VCaP (cell line): ENCODE results near the gene SDK1.
A peak's percentile ranks its signal among the peaks of the same experiment; 100 is the strongest.

Experiments used
- H3K27ac ChIP-seq: fragments of 450-650 bp; 2 replicates; pipeline ENCODE4 v1.5.1; 2017
- TF ChIP-seq, protein P1 (sequence below): fragments of 450-650 bp; conservative IDR thresholded peaks from 2 replicates; pipeline ENCODE4 v1.5.1; 2017; ENCODE audit warnings: mild to moderate bottlenecking, moderate library complexity

The SDK1 gene

DNA sequence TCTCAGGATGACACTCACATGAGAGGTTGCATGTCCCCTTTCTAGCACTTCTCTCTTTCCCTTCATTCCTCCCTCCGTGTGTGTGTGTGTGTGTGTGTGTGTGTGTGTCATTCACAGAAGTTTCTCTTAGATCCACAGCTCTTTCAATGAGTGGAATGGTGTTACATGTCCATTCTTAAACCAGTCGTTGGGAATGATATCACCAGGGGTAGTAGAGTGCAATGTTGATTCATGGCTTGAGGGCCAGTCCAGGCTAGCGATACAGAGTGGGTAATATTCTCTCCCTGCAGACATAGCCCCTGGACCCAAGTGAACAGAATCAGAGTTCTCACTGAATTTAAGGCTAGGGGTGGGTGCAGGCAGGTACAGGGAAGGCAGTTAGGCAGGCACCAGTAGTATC lies 187.8 kb downstream of the SDK1 start:
- TF ChIP-seq, protein P1, sequence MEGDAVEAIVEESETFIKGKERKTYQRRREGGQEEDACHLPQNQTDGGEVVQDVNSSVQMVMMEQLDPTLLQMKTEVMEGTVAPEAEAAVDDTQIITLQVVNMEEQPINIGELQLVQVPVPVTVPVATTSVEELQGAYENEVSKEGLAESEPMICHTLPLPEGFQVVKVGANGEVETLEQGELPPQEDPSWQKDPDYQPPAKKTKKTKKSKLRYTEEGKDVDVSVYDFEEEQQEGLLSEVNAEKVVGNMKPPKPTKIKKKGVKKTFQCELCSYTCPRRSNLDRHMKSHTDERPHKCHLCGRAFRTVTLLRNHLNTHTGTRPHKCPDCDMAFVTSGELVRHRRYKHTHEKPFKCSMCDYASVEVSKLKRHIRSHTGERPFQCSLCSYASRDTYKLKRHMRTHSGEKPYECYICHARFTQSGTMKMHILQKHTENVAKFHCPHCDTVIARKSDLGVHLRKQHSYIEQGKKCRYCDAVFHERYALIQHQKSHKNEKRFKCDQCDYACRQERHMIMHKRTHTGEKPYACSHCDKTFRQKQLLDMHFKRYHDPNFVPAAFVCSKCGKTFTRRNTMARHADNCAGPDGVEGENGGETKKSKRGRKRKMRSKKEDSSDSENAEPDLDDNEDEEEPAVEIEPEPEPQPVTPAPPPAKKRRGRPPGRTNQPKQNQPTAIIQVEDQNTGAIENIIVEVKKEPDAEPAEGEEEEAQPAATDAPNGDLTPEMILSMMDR: no peak
- H3K27ac ChIP-seq: no peak overlapping the region

DNA sequence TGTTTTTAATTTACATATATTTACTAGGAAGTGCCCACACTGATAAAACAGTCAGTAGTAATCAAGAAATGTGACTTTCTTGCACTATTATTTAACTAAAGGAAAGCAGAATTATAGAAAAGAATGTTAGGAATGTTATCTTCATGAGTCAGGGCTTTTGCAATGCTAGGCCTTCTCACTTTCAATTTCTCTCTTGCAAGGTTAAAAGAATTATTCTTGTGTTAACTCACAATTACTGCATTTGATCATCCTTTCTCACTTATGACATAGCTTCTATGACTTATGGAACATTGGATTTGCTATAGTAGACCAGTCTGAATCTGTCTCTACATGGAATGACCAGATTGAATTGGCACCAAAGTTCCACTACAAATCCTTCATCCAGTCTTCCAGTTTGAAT lies 192.4 kb downstream of the SDK1 start:
- TF ChIP-seq, protein P1: no peak
- no peak overlapping the region for H3K27ac ChIP-seq

DNA sequence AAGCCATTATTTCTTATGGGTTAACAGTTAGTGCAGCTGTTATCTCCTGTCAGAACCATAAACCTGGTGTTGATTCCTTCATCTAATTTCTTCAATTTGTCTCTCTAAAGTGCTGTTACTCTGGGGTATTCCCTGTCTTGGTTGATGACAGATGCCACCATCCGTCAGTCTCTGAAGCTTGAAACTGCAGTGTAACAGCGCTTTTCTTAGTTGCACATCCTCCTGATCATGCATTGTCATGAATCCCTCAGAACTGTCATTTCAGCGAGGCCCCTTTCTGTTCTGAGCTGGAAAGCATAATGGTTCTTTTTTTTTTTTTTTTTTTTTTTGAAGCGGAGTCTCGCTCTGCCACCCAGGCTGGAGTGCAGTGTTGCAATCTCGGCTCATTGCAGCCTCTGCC lies 193.9 kb downstream of the SDK1 start:
- H3K27ac ChIP-seq: no peak overlapping the region
- TF ChIP-seq, protein P1: no peak

DNA sequence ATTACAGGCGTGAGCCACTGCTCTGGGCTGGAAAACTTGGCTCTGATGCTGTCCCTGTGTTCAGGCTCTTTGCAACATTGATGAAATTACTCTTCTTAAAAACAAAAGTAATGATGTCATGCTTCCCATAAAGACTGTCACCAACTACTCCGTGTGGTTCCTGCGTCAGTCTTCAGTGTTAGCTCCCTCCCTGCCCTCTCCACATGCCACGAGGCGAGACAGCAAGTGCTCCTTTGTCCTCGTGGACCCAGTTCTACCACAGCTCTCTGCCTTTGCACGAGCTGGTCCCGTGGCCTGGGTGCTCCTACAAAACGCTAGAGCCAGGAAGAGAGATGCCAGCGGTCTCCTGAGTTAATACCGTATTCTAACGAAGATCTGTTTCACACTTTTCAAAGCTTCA lies 194.5 kb downstream of the SDK1 start:
- TF ChIP-seq, protein P1: no peak
- H3K27ac ChIP-seq: no peak overlapping the region

DNA sequence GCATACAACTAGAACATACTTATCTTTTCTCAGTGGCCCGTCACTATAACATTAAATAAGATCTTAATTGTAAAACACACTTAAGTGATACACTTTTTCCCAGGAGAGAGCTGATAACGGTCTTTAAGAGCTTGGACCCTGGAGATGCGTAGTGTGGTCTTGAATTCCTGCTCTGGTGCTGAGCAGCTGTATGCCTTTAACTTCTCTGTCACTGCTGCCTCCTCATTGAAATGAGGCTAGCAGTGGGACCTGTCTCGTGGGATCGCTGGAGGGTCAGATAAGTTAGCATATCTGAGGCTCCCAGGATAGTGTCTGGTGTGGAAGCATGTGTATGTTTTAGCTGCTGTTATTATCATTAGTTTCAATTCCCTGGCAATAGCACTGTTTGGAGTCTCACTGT lies 194.9 kb downstream of the SDK1 start:
- no peak overlapping the region for H3K27ac ChIP-seq

DNA sequence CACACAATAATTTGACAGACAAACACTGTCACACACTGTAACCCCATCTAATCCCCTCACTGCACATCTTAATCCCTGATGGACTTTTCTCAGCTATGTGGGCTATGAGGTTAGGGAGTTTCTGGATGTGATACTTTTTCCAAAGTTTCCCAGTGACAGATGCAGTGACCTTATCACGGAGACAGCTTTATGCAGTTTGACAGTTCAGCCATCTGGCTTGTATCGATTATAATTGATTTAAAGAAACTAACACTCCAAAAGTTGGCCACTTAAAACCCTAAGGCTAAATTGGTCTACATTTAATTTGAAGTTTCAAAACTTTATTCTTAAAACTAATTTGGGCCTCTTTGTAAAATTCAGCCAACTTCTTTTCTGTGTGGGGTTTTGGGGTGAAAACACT lies 196.7 kb downstream of the SDK1 start:
- TF ChIP-seq, protein P1: no peak
- H3K27ac ChIP-seq: no peak overlapping the region

More for the DNA sequence above, 194.9 kb downstream of the SDK1 start:
- TF ChIP-seq, protein P1: no peak

DNA sequence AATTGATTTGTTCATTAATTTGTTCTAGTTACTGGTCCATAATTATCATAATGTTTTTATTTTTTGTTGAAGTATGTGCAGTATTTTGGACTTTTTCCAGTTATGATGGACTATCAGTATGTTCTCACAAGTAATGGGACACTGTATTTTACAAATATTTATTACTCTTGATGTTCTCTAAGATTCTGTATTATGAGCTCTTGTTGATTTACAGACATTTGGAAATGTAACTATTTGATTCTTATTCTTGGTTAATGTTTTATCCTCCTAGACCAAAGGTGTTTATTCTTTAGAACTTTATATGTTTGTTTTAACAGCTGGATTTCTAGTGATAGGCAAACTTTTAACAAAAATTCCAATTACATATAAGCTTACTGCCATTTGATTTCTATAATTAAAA lies 200.6 kb downstream of the SDK1 start:
- TF ChIP-seq, protein P1: no peak

DNA sequence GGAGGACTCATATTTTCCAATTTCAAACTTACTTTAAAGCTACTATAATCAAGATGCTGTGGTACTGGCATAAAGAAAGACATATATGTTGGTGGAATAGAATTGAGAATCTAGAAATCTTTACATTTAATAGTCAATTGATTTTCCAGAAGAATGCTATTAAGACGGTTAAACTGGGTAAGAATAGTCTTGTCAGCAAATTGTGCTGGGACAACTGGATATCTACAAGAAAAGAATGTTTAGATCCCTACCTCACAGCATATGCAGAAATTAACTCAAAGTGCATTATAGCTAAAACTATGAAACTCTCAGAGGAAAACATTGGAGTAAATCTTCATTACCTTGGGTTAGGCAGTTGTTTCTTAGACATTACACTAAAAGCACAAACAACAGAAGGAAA lies 203.3 kb downstream of the SDK1 start:
- H3K27ac ChIP-seq: no peak overlapping the region
- TF ChIP-seq, protein P1: no peak

More for the DNA sequence above, 200.6 kb downstream of the SDK1 start:
- H3K27ac ChIP-seq: peak overlapping the region; percentile 53
